GM04503 (cell line): ENCODE results near the gene CPT1A.

Source experiments
- DNase-seq: peaks from one replicate; pipeline ENCODE4 v3.0.0-alpha.2; 2012; ENCODE audit warnings: low read depth

CPT1A gene

GRCh38 chr11:68756171-68756766 is 85.4 kb downstream of the CPT1A start:
- DNase-seq: no peak

- no peak for DNase-seq
Measured at GRCh38 chr11:68753300-68753699, 88.4 kb downstream of the CPT1A start.

- no peak for DNase-seq
Measured at GRCh38 chr11:68751331-68751856, 90.3 kb downstream of the CPT1A start, which contains the start of gene TESMIN. Gene TESMIN, minus strand, starts transcription at chr11:68751520. Its CDS starts 860 bp downstream, at chr11:68750660.

- DNase-seq: no peak
Measured at GRCh38 chr11:68751004-68751325, 90.8 kb downstream of the CPT1A start.

GRCh38 chr11:68750195-68751003 is 91.3 kb downstream of the CPT1A start:
- no peak for DNase-seq

- no peak for DNase-seq
Measured at GRCh38 chr11:68749229-68750123, 92.2 kb downstream of the CPT1A start.

GRCh38 chr11:68748061-68748460 is 93.7 kb downstream of the CPT1A start:
- no peak for DNase-seq

GRCh38 chr11:68743539-68743938 is 98.2 kb downstream of the CPT1A start:
- no peak for DNase-seq

- DNase-seq: no peak
Measured at GRCh38 chr11:68741463-68741862, 100.3 kb downstream of the CPT1A start.

- DNase-seq: no peak
Measured at GRCh38 chr11:68735646-68736045, 106.1 kb downstream of the CPT1A start.

GRCh38 chr11:68735125-68735524 is 106.6 kb downstream of the CPT1A start:
- no peak for DNase-seq

- no peak for DNase-seq
Measured at GRCh38 chr11:68734111-68734510, 107.6 kb downstream of the CPT1A start.

- no peak for DNase-seq
Measured at GRCh38 chr11:68727783-68728182, 113.9 kb downstream of the CPT1A start.

GRCh38 chr11:68724293-68724692 is 117.4 kb downstream of the CPT1A start:
- DNase-seq: no peak

- DNase-seq: no peak
Measured at GRCh38 chr11:68722143-68722542, 119.6 kb downstream of the CPT1A start.

GRCh38 chr11:68721075-68721474 is 120.6 kb downstream of the CPT1A start:
- no peak for DNase-seq

GRCh38 chr11:68715456-68716122 is 126.1 kb downstream of the CPT1A start:
- DNase-seq: no peak

GRCh38 chr11:68714060-68714856 is 127.5 kb downstream of the CPT1A start:
- DNase-seq: no peak

- no peak for DNase-seq
Measured at GRCh38 chr11:68711114-68711513, 130.6 kb downstream of the CPT1A start.

GRCh38 chr11:68710409-68710808 is 131.3 kb downstream of the CPT1A start:
- no peak for DNase-seq

GRCh38 chr11:68709062-68709461 is 132.7 kb downstream of the CPT1A start:
- DNase-seq: no peak
